ENCODE data around the gene LSR.

The LSR gene

GRCh38 chr19:35302446-35302845 is 53.6 kb downstream of the LSR start:
- DNase-seq (ENCODE audit: low spot score): no peak

- no peak for DNase-seq (ENCODE audit: low spot score)
Observed at GRCh38 chr19:35303357-35303915, 54.6 kb downstream of the LSR start.

- DNase-seq (ENCODE audit: low spot score): no peak
Observed at GRCh38 chr19:35304036-35304435, 55.2 kb downstream of the LSR start.

GRCh38 chr19:35305181-35305580 is 56.4 kb downstream of the LSR start:
- no peak for DNase-seq (ENCODE audit: low spot score)

GRCh38 chr19:35306473-35307246 is 57.9 kb downstream of the LSR start:
- DNase-seq (ENCODE audit: low spot score): peak; percentile 53

- DNase-seq (ENCODE audit: low spot score): no peak
Observed at GRCh38 chr19:35307931-35308330, 59.1 kb downstream of the LSR start.

GRCh38 chr19:35308910-35309309 is 60.1 kb downstream of the LSR start:
- no peak for DNase-seq (ENCODE audit: low spot score)

- DNase-seq (ENCODE audit: low spot score): no peak
Observed at GRCh38 chr19:35309481-35310279, 60.9 kb downstream of the LSR start.

GRCh38 chr19:35310331-35310730 is 61.5 kb downstream of the LSR start:
- DNase-seq (ENCODE audit: low spot score): no peak

GRCh38 chr19:35310811-35311465 is 62.1 kb downstream of the LSR start:
- no peak for DNase-seq (ENCODE audit: low spot score)

GRCh38 chr19:35311901-35312665 is 63.3 kb downstream of the LSR start:
- no peak for DNase-seq (ENCODE audit: low spot score)

GRCh38 chr19:35313587-35313986 is 64.8 kb downstream of the LSR start:
- no peak for DNase-seq (ENCODE audit: low spot score)

- no peak for DNase-seq (ENCODE audit: low spot score)
Observed at GRCh38 chr19:35314031-35314430, 65.2 kb downstream of the LSR start.

- no peak for DNase-seq (ENCODE audit: low spot score)
Observed at GRCh38 chr19:35314858-35315470, 66.2 kb downstream of the LSR start.

- DNase-seq (ENCODE audit: low spot score): no peak
Observed at GRCh38 chr19:35315883-35316282, 67.1 kb downstream of the LSR start.

GRCh38 chr19:35316560-35316959 is 67.8 kb downstream of the LSR start:
- DNase-seq (ENCODE audit: low spot score): no peak

Measured in D341Med (cell line).